DOHH2 (cell line): ENCODE data around the gene MICAL3.

ENCODE experiments used
- H3F3A ChIP-seq: fragments of 200-600 bp; sonication (generic), shearing (Covaris generic); 2 replicates; pipeline ENCODE4 v1.6.0; 2016; ENCODE audit warnings: antibody characterized with exemption, mild to moderate bottlenecking; ENCODE audit not compliant: control insufficient read depth, insufficient read depth
- H3K27ac ChIP-seq: fragments of 200-600 bp; sonication (generic); 2 replicates; pipeline ENCODE4 v1.5.1; 2014; ENCODE audit warnings: low read depth, mild to moderate bottlenecking, low read length, moderate library complexity
- H3K27me3 ChIP-seq: fragments of 200-600 bp; sonication (generic); 2 replicates; pipeline ENCODE4 v1.6.1; 2014; ENCODE audit warnings: mild to moderate bottlenecking, low read length, mixed read lengths; ENCODE audit not compliant: control insufficient read depth
- H3K36me3 ChIP-seq: fragments of 200-600 bp; sonication (generic); 2 replicates; pipeline ENCODE4 v1.6.1; 2014; ENCODE audit warnings: mild to moderate bottlenecking, low read length, moderate library complexity, mixed read lengths; ENCODE audit not compliant: control insufficient read depth
- H3K4me1 ChIP-seq: fragments of 200-600 bp; sonication (generic); 2 replicates; pipeline ENCODE4 v1.6.1; 2014; ENCODE audit warnings: mild to moderate bottlenecking, low read length, mixed read lengths; ENCODE audit not compliant: control insufficient read depth
- H3K4me2 ChIP-seq: fragments of 200-600 bp; sonication (generic); 2 replicates; pipeline ENCODE4 v1.6.0; 2014; ENCODE audit warnings: mild to moderate bottlenecking, low read length, moderate library complexity
- H3K4me3 ChIP-seq: fragments of 200-600 bp; sonication (generic); 2 replicates; pipeline ENCODE4 v1.5.1; 2014; ENCODE audit warnings: mild to moderate bottlenecking, low read length, mixed read lengths
- H3K79me2 ChIP-seq: fragments of 200-600 bp; sonication (generic); 2 replicates; pipeline ENCODE4 v1.6.1; 2014; ENCODE audit warnings: mild to moderate bottlenecking, low read length, mixed read lengths; ENCODE audit not compliant: control insufficient read depth
- H3K9me2 ChIP-seq: fragments of 200-600 bp; sonication (generic); replicated peaks from 2 replicates; pipeline ENCODE4 v1.6.1; 2014; ENCODE audit warnings: mild to moderate bottlenecking, low read length, mixed read lengths; ENCODE audit not compliant: control insufficient read depth
- H3K9me3 ChIP-seq: fragments of 200-600 bp; sonication (generic); 2 replicates; pipeline ENCODE4 v1.6.1; 2014; ENCODE audit warnings: antibody characterized with exemption, low read length, mixed read lengths; ENCODE audit not compliant: control insufficient read depth, insufficient read depth
- H4K20me1 ChIP-seq: fragments of 200-600 bp; sonication (generic); 2 replicates; pipeline ENCODE4 v1.6.0; 2014; ENCODE audit warnings: low read depth, mild to moderate bottlenecking, antibody characterized with exemption, low read length, moderate library complexity; ENCODE audit not compliant: control insufficient read depth, insufficient read depth
- EZH2phosphoT487 ChIP-seq: fragments of 200-600 bp; sonication (generic); IDR thresholded peaks from 2 replicates; pipeline ENCODE4 v1.6.1; 2017; ENCODE audit warnings: borderline replicate concordance, mild to moderate bottlenecking, antibody characterized with exemption, low read length, moderate library complexity, mixed read lengths
- TF ChIP-seq, protein P1 (sequence below): fragments of 200-600 bp; sonication (generic); IDR thresholded peaks from one replicate; pipeline ENCODE4 v1.5.1; 2014; ENCODE audit warnings: antibody characterized with exemption, mild to moderate bottlenecking, low read depth, low read length; ENCODE audit not compliant: poor library complexity, severe bottlenecking

The MICAL3 gene

DNA sequence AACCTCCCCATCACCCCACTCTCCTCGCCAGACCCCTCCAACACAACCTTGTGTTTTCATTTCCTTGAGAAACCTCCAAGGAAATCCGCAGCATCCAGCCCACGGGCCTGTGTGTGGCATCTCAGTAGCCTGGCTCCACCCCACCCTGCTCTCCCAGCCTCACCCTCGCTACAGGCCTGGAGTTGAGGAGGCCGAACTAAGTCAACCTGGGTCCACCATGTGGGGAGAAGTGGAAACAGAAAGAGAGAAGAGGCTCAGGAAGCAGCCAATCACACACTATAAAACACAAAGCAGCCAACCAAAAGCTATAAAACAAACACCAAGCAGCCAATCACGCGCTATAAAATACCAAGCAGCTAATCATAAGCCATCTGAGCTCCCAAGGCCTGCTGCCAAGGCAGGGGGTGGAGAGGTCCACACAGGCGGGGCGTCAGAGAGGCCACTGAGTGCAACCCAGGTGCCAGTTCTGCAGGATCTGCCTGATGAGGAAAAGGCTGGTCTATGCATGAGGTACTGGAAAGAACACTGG lies 72.0 kb downstream of the MICAL3 start:
- no peak for TF ChIP-seq EZH2phosphoT487
- TF ChIP-seq, protein P1, sequence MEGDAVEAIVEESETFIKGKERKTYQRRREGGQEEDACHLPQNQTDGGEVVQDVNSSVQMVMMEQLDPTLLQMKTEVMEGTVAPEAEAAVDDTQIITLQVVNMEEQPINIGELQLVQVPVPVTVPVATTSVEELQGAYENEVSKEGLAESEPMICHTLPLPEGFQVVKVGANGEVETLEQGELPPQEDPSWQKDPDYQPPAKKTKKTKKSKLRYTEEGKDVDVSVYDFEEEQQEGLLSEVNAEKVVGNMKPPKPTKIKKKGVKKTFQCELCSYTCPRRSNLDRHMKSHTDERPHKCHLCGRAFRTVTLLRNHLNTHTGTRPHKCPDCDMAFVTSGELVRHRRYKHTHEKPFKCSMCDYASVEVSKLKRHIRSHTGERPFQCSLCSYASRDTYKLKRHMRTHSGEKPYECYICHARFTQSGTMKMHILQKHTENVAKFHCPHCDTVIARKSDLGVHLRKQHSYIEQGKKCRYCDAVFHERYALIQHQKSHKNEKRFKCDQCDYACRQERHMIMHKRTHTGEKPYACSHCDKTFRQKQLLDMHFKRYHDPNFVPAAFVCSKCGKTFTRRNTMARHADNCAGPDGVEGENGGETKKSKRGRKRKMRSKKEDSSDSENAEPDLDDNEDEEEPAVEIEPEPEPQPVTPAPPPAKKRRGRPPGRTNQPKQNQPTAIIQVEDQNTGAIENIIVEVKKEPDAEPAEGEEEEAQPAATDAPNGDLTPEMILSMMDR, result no peak
- no peak overlapping the region for H3K27ac ChIP-seq
- H3K9me3 ChIP-seq, result no peaks in the 10 kb centered on the region
- peaks cover 100% of the 10 kb centered on the region for H3K79me2 ChIP-seq
- no peaks in the 10 kb centered on the region for H3K27me3 ChIP-seq
- peaks cover 28% of the 10 kb centered on the region for H3K4me1 ChIP-seq
- H3K4me2 ChIP-seq, result no peak overlapping the region
- peaks cover 5% of the 10 kb centered on the region; the same call in 1 of the 2 replicates for H3K36me3 ChIP-seq
- no peaks in the 10 kb centered on the region for H3F3A ChIP-seq
- no peaks in the 10 kb centered on the region for H3K9me2 ChIP-seq
- no peak overlapping the region for H3K4me3 ChIP-seq
- H4K20me1 ChIP-seq, result peaks cover 29% of the 10 kb centered on the region

DNA sequence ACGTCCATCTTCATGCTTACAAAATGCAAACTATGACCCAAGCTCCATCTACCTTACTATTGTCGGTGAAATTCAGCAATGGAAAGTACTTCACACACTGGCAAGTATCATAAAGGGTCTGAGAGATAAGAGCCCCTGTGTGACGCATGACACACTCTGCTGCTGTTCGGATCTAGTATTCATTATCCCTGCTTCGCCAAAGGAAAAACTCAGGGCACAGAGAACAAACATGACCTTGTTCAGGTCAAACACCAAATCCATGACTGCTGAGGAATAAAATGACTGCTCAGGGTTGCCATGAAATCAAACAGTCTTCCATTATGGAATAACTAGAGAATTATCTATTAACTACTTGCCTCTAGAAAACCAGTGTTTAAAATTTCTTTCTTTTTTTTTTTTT lies 73.0 kb downstream of the MICAL3 start:
- no peak overlapping the region for H3K4me3 ChIP-seq
- no peaks in the 10 kb centered on the region for H3K9me2 ChIP-seq
- TF ChIP-seq EZH2phosphoT487, result no peak
- TF ChIP-seq, protein P1, result no peak
- H3F3A ChIP-seq, result no peaks in the 10 kb centered on the region
- H4K20me1 ChIP-seq, result peaks cover 35% of the 10 kb centered on the region
- H3K27me3 ChIP-seq, result no peaks in the 10 kb centered on the region
- no peaks in the 10 kb centered on the region for H3K9me3 ChIP-seq
- H3K79me2 ChIP-seq, result peaks cover 100% of the 10 kb centered on the region
- no peak overlapping the region for H3K4me2 ChIP-seq
- H3K4me1 ChIP-seq, result peaks cover 29% of the 10 kb centered on the region
- H3K27ac ChIP-seq, result no peak overlapping the region
- no peaks in the 10 kb centered on the region; the same call in 1 of the 2 replicates for H3K36me3 ChIP-seq

DNA sequence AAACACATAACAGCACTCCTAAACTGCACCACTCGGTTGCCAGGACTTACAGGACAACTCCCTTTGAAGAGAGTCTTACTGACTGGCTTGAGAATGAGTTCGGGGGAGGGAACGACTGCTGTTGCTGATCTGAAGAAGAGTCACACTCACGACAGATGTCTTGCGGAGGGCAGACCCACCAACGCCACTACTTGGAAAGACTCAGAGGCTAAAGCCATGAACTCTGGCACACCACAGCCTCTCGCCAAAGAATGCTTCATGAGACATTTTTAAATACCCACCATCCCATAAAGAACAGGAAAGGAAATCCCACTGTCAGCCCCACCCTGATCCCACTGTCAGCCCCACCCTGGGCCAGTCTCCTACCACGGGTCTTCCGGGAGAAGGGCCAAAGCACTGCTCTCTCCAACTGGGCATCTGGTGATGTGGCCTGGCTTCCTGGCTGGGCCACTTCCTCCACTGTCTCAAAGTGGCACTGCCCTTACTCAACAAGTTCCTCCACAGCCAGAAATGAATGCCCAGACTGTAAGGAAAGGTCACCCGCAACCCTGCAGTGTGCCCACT lies 73.6 kb downstream of the MICAL3 start:
- Histone ChIP-seq H3K79me2 (peaks cover 100% of the 10 kb centered on the region), H3K4me3 (no peak overlapping the region)

More for the DNA sequence above, 73.6 kb downstream of the MICAL3 start:
- Histone ChIP-seq H3K4me1 (peaks cover 34% of the 10 kb centered on the region), H3K9me3 (no peaks in the 10 kb centered on the region), H3K36me3 (no peaks in the 10 kb centered on the region; the same call in 1 of the 2 replicates), H4K20me1 (peaks cover 40% of the 10 kb centered on the region), H3K27me3 (no peaks in the 10 kb centered on the region), H3K4me2 (no peak overlapping the region), H3K9me2 (no peaks in the 10 kb centered on the region), H3F3A (no peaks in the 10 kb centered on the region), H3K27ac (no peak overlapping the region)
- TF ChIP-seq EZH2phosphoT487, result no peak
- TF ChIP-seq, protein P1, result no peak
